GM18873 (cell line): ENCODE measurements around the gene SVOPL.
"Not testable (repeated sequence)": the region's sequence is repeated elsewhere in the genome, so short reads cannot be mapped to it uniquely, and the experiment has no call there.

ENCODE experiments used
- ATAC-seq: cut with Tn5 transposase; IDR thresholded peaks from one replicate; pipeline ENCODE4 v1.9.1; 2021; ENCODE audit warnings: mild to moderate bottlenecking, moderate library complexity, moderate number of reproducible peaks; ENCODE audit not compliant: unreplicated experiment, low FRiP score

The SVOPL gene

GRCh38 chr7:138700857-138701536 is at the start of gene SVOPL:
TSS of gene SVOPL (minus strand) at chr7:138701362. CDS start at chr7:138679045, 22,317 bp downstream.
- no peak for ATAC-seq

- ATAC-seq, result no peak
These were observed 49.3 kb upstream of the SVOPL start for GRCh38 chr7:138750473-138750872.

- no peak for ATAC-seq
These were observed 48.8 kb upstream of the SVOPL start for GRCh38 chr7:138749960-138750359.

GRCh38 chr7:138748666-138749065 is 47.5 kb upstream of the SVOPL start:
- no peak for ATAC-seq

- no peak for ATAC-seq
These were observed 44.9 kb upstream of the SVOPL start for GRCh38 chr7:138746073-138746472.

GRCh38 chr7:138745189-138745588 is 44.0 kb upstream of the SVOPL start:
- no peak for ATAC-seq

GRCh38 chr7:138741453-138741735 is 40.2 kb upstream of the SVOPL start:
- ATAC-seq, result no peak

- ATAC-seq, result no peak
These were observed 38.7 kb upstream of the SVOPL start for GRCh38 chr7:138739859-138740258.

- ATAC-seq, result no peak
These were observed 37.6 kb upstream of the SVOPL start for GRCh38 chr7:138738551-138739335.

- no peak for ATAC-seq
These were observed 37.0 kb upstream of the SVOPL start for GRCh38 chr7:138738114-138738513.

- ATAC-seq, result no peak
These were observed 34.2 kb upstream of the SVOPL start for GRCh38 chr7:138735399-138735798.

- not testable (repeated sequence) for ATAC-seq
These were observed 30.6 kb upstream of the SVOPL start for GRCh38 chr7:138731733-138732132.

GRCh38 chr7:138729444-138729843 is 28.3 kb upstream of the SVOPL start:
- ATAC-seq, result no peak

GRCh38 chr7:138727336-138728099 is 26.4 kb upstream of the SVOPL start:
- ATAC-seq, result no peak

- ATAC-seq, result no peak
These were observed 25.1 kb upstream of the SVOPL start for GRCh38 chr7:138726288-138726687.

GRCh38 chr7:138720286-138720685 is 19.1 kb upstream of the SVOPL start:
- no peak for ATAC-seq

- ATAC-seq, result no peak
These were observed 15.7 kb upstream of the SVOPL start for GRCh38 chr7:138716889-138717288.

- no peak for ATAC-seq
These were observed 12.0 kb upstream of the SVOPL start for GRCh38 chr7:138713191-138713590.

GRCh38 chr7:138712652-138713051 is 11.5 kb upstream of the SVOPL start:
- ATAC-seq, result no peak

- ATAC-seq, result no peak
These were observed 9.6 kb upstream of the SVOPL start for GRCh38 chr7:138710536-138711385.

GRCh38 chr7:138705167-138705566 is 4.0 kb upstream of the SVOPL start:
- ATAC-seq, result no peak
